ENCODE results near the gene TTC7B. TPM values are rescaled to one million over a fixed set of nuclear protein-coding genes. Genes with fewer than 3 reads are reported as not detected.
A peak's percentile ranks its signal among the peaks of the same experiment; 100 is the strongest.

Gene TTC7B
- total RNA-seq, 1 experiment from 2014 or later, result 40.9 TPM

GRCh38 chr14:90814806-90815571 is 1.2 kb downstream of the TTC7B start:
- POLR2A ChIA-PET, result no interaction called here
- BruUV-seq (replicated peaks), result no TSS peak
- Histone ChIP-seq H3K27ac (ENCODE audit: low read length) (no peak overlapping the region; the same call in 1 of the 2 replicates), H3K36me3 (ENCODE audit: control insufficient read depth, insufficient read depth, low read length) (no peaks in the 10 kb centered on the region; the same call in 1 of the 2 replicates), H3K4me3 (ENCODE audit: low read depth in 2 of 2, low read length in 2 of 2) (peak overlapping the region; percentile 54 to 59), H3K27me3 (ENCODE audit: control insufficient read depth, insufficient read depth, low read length) (no peaks in the 10 kb centered on the region), H3K9me3 (ENCODE audit: control insufficient read depth, insufficient read depth, low read depth, low read length) (no peaks in the 10 kb centered on the region), H3K4me1 (ENCODE audit: control insufficient read depth, insufficient read depth, low read length) (no peaks in the 10 kb centered on the region; the same call in 1 of the 2 replicates)
- DNase-seq (ENCODE audit: low read depth, low spot score), result no peak
- in situ Hi-C loops (cut with HindIII; ENCODE audit: low pct_unique_long_range_greater_than_20kb, low sequenced_read_pairs) (no loop called here), intact Hi-C loops (cut with micrococcal nuclease; ENCODE audit: unreplicated experiment) (no loop called here)
- CTCF ChIA-PET, result no interaction called here
- ATAC-seq, result no peak
- no peak for TF ChIP-seq SIN3A (IDR thresholded peaks at IDR 0.05; ENCODE audit: borderline replicate concordance, insufficient read depth, low read depth, low read length)
- no peak for TF ChIP-seq CTCF (IDR thresholded peaks at IDR 0.05)
- no peak for TF ChIP-seq POLR2AphosphoS5 (IDR thresholded peaks at IDR 0.05; ENCODE audit: low read depth, low read length)
- TF ChIP-seq TCF7L2 (IDR thresholded peaks at IDR 0.05; ENCODE audit: low read depth, low read length), result no peak
- TF ChIP-seq REST (IDR thresholded peaks at IDR 0.05; ENCODE audit: insufficient read depth in 1 of 2, low read depth in 2 of 2, low read length in 1 of 2), result no peak

GRCh38 chr14:90813442-90813841 is 2.8 kb downstream of the TTC7B start:
- Histone ChIP-seq H3K36me3 (ENCODE audit: control insufficient read depth, insufficient read depth, low read length) (no peaks in the 10 kb centered on the region; the same call in 1 of the 2 replicates), H3K4me1 (ENCODE audit: control insufficient read depth, insufficient read depth, low read length) (no peaks in the 10 kb centered on the region; the same call in 1 of the 2 replicates), H3K27me3 (ENCODE audit: control insufficient read depth, insufficient read depth, low read length) (no peaks in the 10 kb centered on the region), H3K4me3 (ENCODE audit: low read depth in 2 of 2, low read length in 2 of 2) (no peak overlapping the region), H3K27ac (ENCODE audit: low read length) (no peak overlapping the region), H3K9me3 (ENCODE audit: control insufficient read depth, insufficient read depth, low read depth, low read length) (no peaks in the 10 kb centered on the region)
- intact Hi-C loops (cut with micrococcal nuclease; ENCODE audit: unreplicated experiment) (no loop called here), in situ Hi-C loops (cut with HindIII; ENCODE audit: low pct_unique_long_range_greater_than_20kb, low sequenced_read_pairs) (no loop called here)
- TSS peak; percentile 55 for BruUV-seq (replicated peaks)
- DNase-seq (ENCODE audit: low read depth, low spot score) (no peak), ATAC-seq (no peak)
- POLR2A ChIA-PET, result no interaction called here
- TF ChIP-seq POLR2AphosphoS5 (IDR thresholded peaks at IDR 0.05; ENCODE audit: low read depth, low read length) (no peak), REST (IDR thresholded peaks at IDR 0.05; ENCODE audit: insufficient read depth in 1 of 2, low read depth in 2 of 2, low read length in 1 of 2) (no peak), TCF7L2 (IDR thresholded peaks at IDR 0.05; ENCODE audit: low read depth, low read length) (no peak), SIN3A (IDR thresholded peaks at IDR 0.05; ENCODE audit: borderline replicate concordance, insufficient read depth, low read depth, low read length) (no peak), CTCF (IDR thresholded peaks at IDR 0.05) (no peak)
- CTCF ChIA-PET, result no interaction called here
